Sigmoid colon (tissue), 4 donors: ENCODE results near the gene BRIP1.

Source experiments
- CTCF ChIP-seq, 4 experiments: fragments of 450-650 bp in 3 of 4; fragments of 200-600 bp in 1 of 4; IDR thresholded peaks; one replicate each; pipeline ENCODE4 v1.5.1; 2016 to 2019; ENCODE audit warnings: antibody characterized with exemption in 4 of 4, mild to moderate bottlenecking in 3 of 4, moderate library complexity in 2 of 4
- POLR2AphosphoS5 ChIP-seq, 4 donors: sonication (generic); formaldehyde crosslinking; IDR thresholded peaks; one replicate each; pipeline ENCODE4 v1.6.1; 2017; ENCODE audit warnings: antibody characterized with exemption in 4 of 4

DNA sequence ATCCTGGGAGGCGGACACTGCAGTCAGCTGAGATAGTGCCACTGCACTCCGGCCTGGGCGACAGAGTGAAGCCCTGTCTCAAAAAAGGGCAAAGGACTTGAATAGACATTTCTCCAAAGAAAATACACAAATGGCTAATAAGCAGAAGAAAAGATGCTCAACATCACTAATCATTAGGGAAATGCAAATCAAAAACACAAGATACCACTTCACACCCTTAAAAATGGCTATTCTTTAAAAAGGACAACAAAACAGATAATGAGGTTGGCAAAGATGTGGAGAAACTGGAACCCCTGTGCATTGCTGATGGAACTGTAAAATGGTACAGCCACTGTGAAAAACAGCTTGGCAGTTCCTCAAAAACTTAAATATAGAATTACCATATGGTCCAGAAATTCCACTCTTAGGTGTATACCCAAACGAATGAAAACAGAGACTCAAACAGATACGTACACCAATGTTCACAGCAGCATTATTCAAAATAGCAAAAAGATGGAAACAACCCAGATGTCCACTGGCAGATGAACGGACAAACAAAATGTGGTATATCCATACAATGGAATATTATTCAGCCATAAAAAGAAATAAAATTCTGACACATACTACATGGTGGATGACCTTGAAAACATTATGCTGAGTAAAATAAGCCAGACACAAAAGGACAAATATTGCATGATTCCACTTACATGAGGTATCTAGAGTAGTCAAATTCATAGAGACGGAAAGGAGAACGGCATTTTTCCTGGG is 35.5 kb downstream of the BRIP1 start:
- TF ChIP-seq POLR2AphosphoS5 (IDR thresholded peaks at IDR 0.05) = no peak
- no peak for TF ChIP-seq CTCF (IDR thresholded peaks at IDR 0.05)
